Pancreas (tissue), 10 donors: ENCODE measurements around the gene POP4. TPM values are rescaled to one million over a fixed set of nuclear protein-coding genes. Genes with fewer than 3 reads are reported as not detected.

ENCODE experiments used
- ATAC-seq, 4 donors: fragments of 200-7000 bp; cut with Tn5 transposase; one replicate each; pipeline versions ENCODE4 v1.8.0 to v1.9.1; 2020; ENCODE audit warnings: mild to moderate bottlenecking in 4 of 4, moderate library complexity in 4 of 4
- DNase-seq, 6 donors: peaks; one replicate each; pipeline ENCODE4 v3.0.0-alpha.2; 2020
- FAIRE-seq: peaks from 2 replicates; lab custom pipeline; 2012; peaks lifted over from hg19 to GRCh38; lab: Jason Lieb, UNC
- H3K27ac ChIP-seq, 4 donors: fragments of 200-600 bp; sonication (generic); 1 replicate in 3 of 4; 2 replicates in 1 of 4; pipeline versions ENCODE4 v1.5.0 to v1.8.0; 2020
- H3K27me3 ChIP-seq, 4 donors: fragments of 200-600 bp; one replicate each; pipeline ENCODE4 v1.8.0; 2021
- H3K36me3 ChIP-seq, 3 donors: fragments of 200-600 bp; sonication (generic) in 1 of 3; one replicate each; pipeline versions ENCODE4 v1.5.0 to v1.8.0; 2020 to 2021
- H3K4me1 ChIP-seq, 3 donors: fragments of 200-600 bp; one replicate each; pipeline ENCODE4 v1.8.0; 2021
- H3K4me3 ChIP-seq, 4 donors: fragments of 200-600 bp; sonication (generic) in 2 of 4; one replicate each; pipeline versions ENCODE4 v1.5.0 to v1.8.0; 2020 to 2021
- H3K9me3 ChIP-seq, 4 donors: fragments of 200-600 bp; one replicate each; pipeline ENCODE4 v1.8.0; 2021
- CTCF ChIP-seq, 4 donors: fragments of 200-600 bp; sonication (generic) in 3 of 4; IDR thresholded peaks; one replicate each; pipeline versions ENCODE4 v1.5.0 to v1.8.0; 2021; ENCODE audit warnings: antibody characterized with exemption in 4 of 4
- WGBS, 2 donors: extraction: QIAGEN DNeasy Blood & Tissue Kit; methylation state at CpG; one replicate each; pipeline ENCODE4 v1.1.7; 2013; 5-methylcytosine and 5-hydroxymethylcytosine counted together
- intact Hi-C, 3 donors: fragments of 100-400 bp; cut with DNase I; formaldehyde crosslinking; loops; one replicate each; pipeline versions ENCODE4 v1.11.1 to v1.14.2; 2022
- polyA plus RNA-seq, 2 donors: library from polyadenylated mRNA; stranded (reverse); fragments of 200-250 nt; gene quantifications; one replicate each; pipeline ENCODE4 v1.2.3, GENCODE V29; 2013
- total RNA-seq, 6 donors: library from RNA; stranded (reverse); fragmentation: NEBNext Ultra II Directional in 4 of 6; extraction: Animal tissue kit (Norgen Biotek cat#: 25700) in 4 of 6; gene quantifications; one replicate each; pipeline versions ENCODE4 v1.2.1 to v1.2.4, GENCODE V29; 2021 to 2023
- donor health status: healthy with polysubstance abuse.
- donor health status: DM: no; HTN: no; CAD: no; lungs with moderate emphysema.
- donor health status: DM: no; HTN: no; CAD: no.
- donor health status: control.
- donor health status: control.
- donor health status: Bipolar disorder and iron deficiency.
- donor health status: DM: yes; HTN: yes; CAD: no.
- donor health status: DM: no; HTN: no; CAD: no.
- donor health status: DM: no; HTN: no; CAD: no.
- donor health status: DM: yes; HTN: yes; CAD: no.

Gene POP4
- total and polyA plus RNA-seq, 8 donors: 14.3 to 50.3 (median 25.0) TPM

- intact Hi-C loops: loop anchor here in 1 of 3 donors (10.0 kb wide), 1 partner anchor 47 kb away; no protein-coding TSS in a partner anchor
- TF ChIP-seq CTCF (IDR thresholded peaks at IDR 0.05): no peak
- H3K4me1 ChIP-seq: peaks cover 21 to 31% (median 23%) of the 10 kb centered on the region in 3 donors
- H3K27ac ChIP-seq: peak overlapping the region; percentile 34 to 86 (median 76)
- no peaks in the 10 kb centered on the region for H3K36me3 ChIP-seq
- H3K27me3 ChIP-seq: no peaks in the 10 kb centered on the region
- FAIRE-seq (no peak), DNase-seq (no peak), ATAC-seq (peak in 2 of 4 donors; percentile 4 to 20)
- no peaks in the 10 kb centered on the region for H3K9me3 ChIP-seq
- WGBS, 2 donors: 7% methylated on average over 1 of the region's 1 CpG
- peak overlapping the region in 1 of 4 donors; percentile 8 for H3K4me3 ChIP-seq
Measured at GRCh38 chr19:29662278-29662603, 56.2 kb downstream of the POP4 start.

GRCh38 chr19:29662604-29663404 lies 56.7 kb downstream of the POP4 start:
- Histone ChIP-seq H3K4me3 (peak overlapping the region in 1 of 4 donors; percentile 8), H3K27ac (peak overlapping the region; percentile 34 to 86 (median 76)), H3K36me3 (no peaks in the 10 kb centered on the region), H3K27me3 (no peaks in the 10 kb centered on the region), H3K9me3 (no peaks in the 10 kb centered on the region), H3K4me1 (peaks cover 21 to 36% (median 23%) of the 10 kb centered on the region in 3 donors)
- intact Hi-C loops: loop anchor here in 1 of 3 donors (10.0 kb wide), 1 partner anchor 48 kb away; no protein-coding TSS in a partner anchor
- DNase-seq: peak; percentile 69 to 90 (median 78)
- 7 to 12% methylated on average over 17 of the region's 17 CpGs for WGBS, 2 donors
- TF ChIP-seq CTCF (IDR thresholded peaks at IDR 0.05): no peak
- peak; percentile 15 to 55 (median 31) for ATAC-seq
- FAIRE-seq: no peak

GRCh38 chr19:29663861-29664752 lies 58.0 kb downstream of the POP4 start:
- peaks cover 21 to 40% (median 23%) of the 10 kb centered on the region in 3 donors for H3K4me1 ChIP-seq
- intact Hi-C loops: loop anchor here in 1 of 3 donors (10.0 kb wide), 1 partner anchor 49 kb away; no protein-coding TSS in a partner anchor
- 85 to 90% methylated on average over 19 of the region's 19 CpGs for WGBS, 2 donors

GRCh38 chr19:29664753-29665214 lies 58.7 kb downstream of the POP4 start:
- FAIRE-seq (no peak), DNase-seq (no peak), ATAC-seq (peak in 3 of 4 donors; percentile 3 to 27 (median 26))
- Histone ChIP-seq H3K27ac (peak overlapping the region in 3 of 4 donors; percentile 57 to 86 (median 60)), H3K4me3 (peak overlapping the region; percentile 63 to 95 (median 86)), H3K9me3 (no peaks in the 10 kb centered on the region), H3K4me1 (peaks cover 21 to 40% (median 23%) of the 10 kb centered on the region in 3 donors), H3K36me3 (no peaks in the 10 kb centered on the region), H3K27me3 (no peaks in the 10 kb centered on the region)
- intact Hi-C loops: loop anchor here in 1 of 3 donors (10.0 kb wide), 1 partner anchor 50 kb away; no protein-coding TSS in a partner anchor
- no peak for TF ChIP-seq CTCF (IDR thresholded peaks at IDR 0.05)
- WGBS, 2 donors: 31 to 42% methylated on average over 16 to 22 of the region's 22 CpGs

More at GRCh38 chr19:29663861-29664752, 58.0 kb downstream of the POP4 start:
- no peak for TF ChIP-seq CTCF (IDR thresholded peaks at IDR 0.05)
- DNase-seq: peak in 2 of 6 donors; percentile 50 to 72
- FAIRE-seq: no peak
- H3K27me3 ChIP-seq: no peaks in the 10 kb centered on the region
- H3K4me3 ChIP-seq: peak overlapping the region in 1 of 4 donors; percentile 91
- no peak for ATAC-seq
- H3K36me3 ChIP-seq: no peaks in the 10 kb centered on the region
- H3K9me3 ChIP-seq: no peaks in the 10 kb centered on the region
- H3K27ac ChIP-seq: peak overlapping the region in 2 of 4 donors; percentile 82 to 86
